ENCODE results near the gene GNA12. TPM values are rescaled to one million over a fixed set of nuclear protein-coding genes. Genes with fewer than 3 reads are reported as not detected.

Gene GNA12
- total and polyA plus RNA-seq, 2 of the 4 experiments (the other 2 are of a cell fraction), result 14.3 to 93.9 TPM

- no peak overlapping the region for H2BK120ac ChIP-seq (ENCODE audit: low read depth, low read length)
- no peak overlapping the region for H4K8ac ChIP-seq (ENCODE audit: low read depth in 2 of 2, low read length in 2 of 2)
- H3K4me3 ChIP-seq (ENCODE audit: insufficient read depth, low read depth, low read length), result no peak overlapping the region
- no peak overlapping the region for H3K23ac ChIP-seq (ENCODE audit: low read depth, low read length)
- DNase-seq, result no peak
- intact Hi-C loops (cut with micrococcal nuclease), result no loop called here
- in situ Hi-C loops (cut with MboI; ENCODE audit: low sequenced_read_pairs), result no loop called here
- POLR2A ChIA-PET (ENCODE audit: unreplicated experiment), result no interaction called here
- H3K27me3 ChIP-seq (ENCODE audit: control insufficient read depth, insufficient read depth, low read length), result no peaks in the 10 kb centered on the region
- H2BK5ac ChIP-seq (ENCODE audit: low read depth, low read length, poor library complexity, severe bottlenecking), result no peak overlapping the region
- no TSS peak for BruUV-seq (replicated peaks)
- H3K9ac ChIP-seq (ENCODE audit: low read depth, low read length), result no peak overlapping the region
- H4K5ac ChIP-seq (ENCODE audit: low read depth, low read length), result no peak overlapping the region
- ATAC-seq (ENCODE audit: low read depth), result no peak
- no peak overlapping the region for H2BK15ac ChIP-seq (ENCODE audit: low read depth, low read length)
- H3K36me3 ChIP-seq (ENCODE audit: control insufficient read depth, insufficient read depth, low read length), result peaks cover 4% of the 10 kb centered on the region; the same call in 1 of the 2 replicates
- TF ChIP-seq MAFK (IDR thresholded peaks at IDR 0.05; ENCODE audit: low read depth, low read length) (no peak), BHLHE40 (IDR thresholded peaks at IDR 0.05; ENCODE audit: low read depth, low read length) (no peak), ELK1 (IDR thresholded peaks at IDR 0.05; ENCODE audit: borderline replicate concordance, low read depth, low read length) (no peak), CEBPB (IDR thresholded peaks at IDR 0.05; ENCODE audit: low read depth, low read length) (no peak), SMC3 (IDR thresholded peaks at IDR 0.05; ENCODE audit: low read depth, low read length) (no peak), CHD1 (IDR thresholded peaks at IDR 0.05; ENCODE audit: low read depth, low read length) (no peak), RCOR1 (IDR thresholded peaks at IDR 0.05; ENCODE audit: insufficient replicate concordance, low read length) (no peak), USF2 (IDR thresholded peaks at IDR 0.05; ENCODE audit: low read depth, low read length) (no peak), FOS (IDR thresholded peaks at IDR 0.05; ENCODE audit: low read depth, low read length) (no peak), CTCF (conservative IDR thresholded peaks at IDR 0.05; ENCODE audit: low read depth, low read length) (no peak), NFE2L2 (IDR thresholded peaks at IDR 0.05; ENCODE audit: low read depth, low read length) (no peak)
- WGBS, 2 experiments (ENCODE audit: extremely low coverage in 2 of 2, insufficient read length in 1 of 2), result 94% methylated on average over 5 of the region's 10 CpGs; no CpG with 5 or more reads in 1 of the 2 experiments
- H3K4me2 ChIP-seq (ENCODE audit: low read depth, low read length), result no peak overlapping the region
- no peak overlapping the region for H2AK5ac ChIP-seq (ENCODE audit: low read depth, low read length)
- dilution Hi-C loops (cut with HindIII; ENCODE audit: low sequenced_read_pairs, unreplicated experiment), result no loop called here
- peak overlapping the region; percentile 49; the same call in 1 of the 2 replicates for H3K14ac ChIP-seq (replicated peaks; ENCODE audit: low read depth, low read length)
- no peak overlapping the region for H3K4ac ChIP-seq (ENCODE audit: low read depth, low read length)
- H3K18ac ChIP-seq (ENCODE audit: low read depth, low read length), result no peak overlapping the region
- peaks cover 13% of the 10 kb centered on the region for H3K9me1 ChIP-seq (ENCODE audit: insufficient read depth, low read length)
- no peak overlapping the region for H4K91ac ChIP-seq (ENCODE audit: insufficient read depth, low read depth, low read length)
- H3K27ac ChIP-seq (ENCODE audit: insufficient read depth, low read length), result no peak overlapping the region
- H3K56ac ChIP-seq (ENCODE audit: extremely low read depth, insufficient read depth, low read length), result no peak overlapping the region
- H4K20me1 ChIP-seq (ENCODE audit: insufficient read depth, low read length), result peaks cover 22% of the 10 kb centered on the region
- H3K4me1 ChIP-seq (ENCODE audit: control insufficient read depth, insufficient read depth, low read length), result peaks cover 16% of the 10 kb centered on the region
- no peak overlapping the region for H2BK20ac ChIP-seq (ENCODE audit: low read depth, low read length)
- no peaks in the 10 kb centered on the region for H3K9me3 ChIP-seq (ENCODE audit: control insufficient read depth, insufficient read depth, low read length)
- no peak overlapping the region for H2AK9ac ChIP-seq (replicated peaks; ENCODE audit: low read depth, low read length, poor library complexity)
- peaks cover 35 to 67% of the 10 kb centered on the region in 2 experiments for H3K79me1 ChIP-seq (ENCODE audit: low read depth in 1 of 2, low read length in 2 of 2)
- no peak overlapping the region for H2AFZ ChIP-seq (replicated peaks; ENCODE audit: low read length, poor library complexity)
- CTCF ChIA-PET, result interaction anchor here (1.0 kb wide), 1 partner anchor 44 kb away, joined by 3 read pairs; no protein-coding TSS in a partner anchor
These were observed 89.2 kb downstream of the GNA12 start for GRCh38 chr7:2754912-2755311.

Measured in IMR-90 (cell line).